Cardiac muscle cell (in vitro differentiated cells and primary cell): Measurements from ENCODE around the gene CSTPP1. TPM values are rescaled to one million over a fixed set of nuclear protein-coding genes. Genes with fewer than 3 reads are reported as not detected.

ENCODE experiments used
- DNase-seq, 2 donors: peaks; one replicate each; pipeline versions ENCODE4 v3.0.0 to v3.0.0-alpha.2; 2010 to 2017; ENCODE audit warnings: low read depth in 1 of 2, low spot score in 1 of 2
- H3K27ac ChIP-seq: fragments of 200-600 bp; sonication (generic); 2 replicates; pipeline ENCODE4 v1.5.1; 2016
- H3K27me3 ChIP-seq: fragments of 200-600 bp; sonication (generic); 2 replicates; pipeline ENCODE4 v1.6.0; 2016; ENCODE audit warnings: control low read depth
- H3K36me3 ChIP-seq: fragments of 200-600 bp; sonication (generic); 2 replicates; pipeline ENCODE4 v1.5.1; 2016; ENCODE audit warnings: control low read depth
- H3K4me1 ChIP-seq: fragments of 200-600 bp; sonication (generic); 2 replicates; pipeline ENCODE4 v1.8.1; 2017; ENCODE audit warnings: low read depth, mild to moderate bottlenecking, mixed run types
- H3K4me3 ChIP-seq: fragments of 200-600 bp; sonication (generic); 2 replicates; pipeline ENCODE4 v1.5.1; 2016; ENCODE audit warnings: mild to moderate bottlenecking
- H3K9me3 ChIP-seq: fragments of 200-600 bp; sonication (generic); 2 replicates; pipeline ENCODE4 v1.5.1; 2017; ENCODE audit warnings: low read depth, mild to moderate bottlenecking, control low read depth
- CTCF ChIP-seq: IDR thresholded peaks from 2 replicates; pipeline ENCODE4 v1.5.1; 2012; ENCODE audit warnings: low read depth, mild to moderate bottlenecking, low read length
- polyA plus RNA-seq: library from polyadenylated mRNA; unstranded; fragments of >200 nt; fragmentation: Nextera tagmentation; extraction: Ambion mirVana; gene quantifications from 2 replicates; pipeline ENCODE4 v1.2.1, GENCODE V29; 2016
- total RNA-seq: library from RNA; depleted of rRNA; stranded (reverse); fragments of >200 nt; gene quantifications from 2 replicates; pipeline ENCODE4 v1.2.3, GENCODE V29; 2016

Gene CSTPP1
- total and polyA plus RNA-seq, 2 experiments from 2014 or later = 46.4 to 81.6 TPM

- TF ChIP-seq CTCF = no peak
- no peaks in the 10 kb centered on the region for H3K36me3 ChIP-seq
- H3K4me3 ChIP-seq = no peak overlapping the region
- no peaks in the 10 kb centered on the region for H3K27me3 ChIP-seq
- DNase-seq = peak in 1 of 2 donors; percentile 42
- no peak overlapping the region for H3K27ac ChIP-seq
- no peaks in the 10 kb centered on the region for H3K4me1 ChIP-seq
- no peaks in the 10 kb centered on the region for H3K9me3 ChIP-seq
Observed at GRCh38 chr11:46930089-46930488, 6.5 kb upstream of the CSTPP1 start.

- Histone ChIP-seq H3K36me3 (no peaks in the 10 kb centered on the region), H3K27me3 (no peaks in the 10 kb centered on the region), H3K4me1 (peaks cover 1% of the 10 kb centered on the region), H3K9me3 (no peaks in the 10 kb centered on the region), H3K4me3 (no peak overlapping the region), H3K27ac (no peak overlapping the region)
- TF ChIP-seq CTCF = no peak
- no peak for DNase-seq
Observed at GRCh38 chr11:46942172-46942571, 5.6 kb downstream of the CSTPP1 start.

- Histone ChIP-seq H3K9me3 (no peaks in the 10 kb centered on the region), H3K4me1 (no peaks in the 10 kb centered on the region), H3K36me3 (no peaks in the 10 kb centered on the region), H3K27ac (no peak overlapping the region), H3K27me3 (no peaks in the 10 kb centered on the region), H3K4me3 (no peak overlapping the region)
- no peak for DNase-seq
- TF ChIP-seq CTCF = no peak
Observed at GRCh38 chr11:46944356-46945075, 8.0 kb downstream of the CSTPP1 start.

GRCh38 chr11:46947399-46948077 is 11.0 kb downstream of the CSTPP1 start:
- Histone ChIP-seq H3K4me3 (no peak overlapping the region), H3K36me3 (no peaks in the 10 kb centered on the region), H3K27me3 (no peaks in the 10 kb centered on the region), H3K27ac (no peak overlapping the region), H3K4me1 (no peaks in the 10 kb centered on the region), H3K9me3 (no peaks in the 10 kb centered on the region)
- TF ChIP-seq CTCF = no peak
- DNase-seq = no peak

GRCh38 chr11:46948378-46949131 is 12.0 kb downstream of the CSTPP1 start:
- DNase-seq = peak in 1 of 2 donors; percentile 60
- H3K27ac ChIP-seq = no peak overlapping the region

More at GRCh38 chr11:46948378-46949131, 12.0 kb downstream of the CSTPP1 start:
- Histone ChIP-seq H3K4me3 (no peak overlapping the region), H3K36me3 (no peaks in the 10 kb centered on the region), H3K4me1 (no peaks in the 10 kb centered on the region), H3K27me3 (no peaks in the 10 kb centered on the region), H3K9me3 (no peaks in the 10 kb centered on the region)
- no peak for TF ChIP-seq CTCF
